Measurements from ENCODE around the gene RBM44. TPM values are rescaled to one million over a fixed set of nuclear protein-coding genes. Genes with fewer than 3 reads are reported as not detected.
A peak's percentile ranks its signal among the peaks of the same experiment; 100 is the strongest.
"Not testable (repeated sequence)": the region's sequence is repeated elsewhere in the genome, so short reads cannot be mapped to it uniquely, and the experiment has no call there.

RBM44 gene
- total RNA-seq, 2 donors from 2014 or later = 0.45 to 3.2 TPM

DNA sequence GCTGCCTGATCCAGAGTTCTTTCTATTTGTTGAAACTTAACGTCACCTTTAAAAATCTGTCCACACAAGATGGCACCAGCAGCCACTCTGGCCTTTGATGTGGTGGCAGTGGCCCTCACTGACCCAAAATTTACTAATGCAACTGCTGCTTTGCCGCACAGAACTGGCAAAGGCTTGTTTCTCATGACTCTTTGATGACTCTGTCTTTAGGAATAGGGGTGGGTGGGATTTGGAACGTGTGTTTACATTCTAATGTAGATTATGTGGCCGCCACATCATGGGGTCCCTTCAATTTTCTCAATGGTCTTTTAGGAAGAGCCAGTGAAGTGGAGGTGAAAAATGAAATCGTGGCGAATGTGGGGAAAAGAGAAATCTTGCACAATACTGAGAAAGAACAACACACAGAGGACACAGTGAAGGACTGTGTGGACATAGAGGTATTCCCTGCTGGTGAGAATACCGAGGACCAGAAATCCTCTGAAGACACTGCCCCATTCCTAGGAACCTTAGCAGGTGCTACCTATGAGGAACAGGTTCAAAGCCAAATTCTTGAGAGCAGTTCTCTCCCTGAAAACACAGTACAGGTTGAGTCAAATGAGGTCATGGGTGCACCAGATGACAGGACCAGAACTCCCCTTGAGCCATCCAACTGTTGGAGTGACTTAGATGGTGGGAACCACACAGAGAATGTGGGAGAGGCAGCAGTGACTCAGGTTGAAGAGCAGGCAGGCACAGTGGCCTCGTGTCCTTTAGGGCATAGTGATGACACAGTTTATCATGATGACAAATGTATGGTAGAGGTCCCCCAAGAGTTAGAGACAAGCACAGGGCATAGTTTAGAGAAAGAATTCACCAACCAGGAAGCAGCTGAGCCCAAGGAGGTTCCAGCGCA is 36.0 kb upstream of the RBM44 start:
- not testable (repeated sequence) for ATAC-seq; H3K4me3 Mint-ChIP-seq; DNase-seq (ENCODE audit: low spot score); H3K27me3 Mint-ChIP-seq; H3K9me3 Mint-ChIP-seq
- H3K4me1 Mint-ChIP-seq (ENCODE audit: low read depth in 2 of 2) = peaks cover 11 to 13% of the 10 kb centered on the region in 2 donors
- peak overlapping the region in 1 of 2 donors; percentile 58 for H3K27ac Mint-ChIP-seq
- peaks cover 19% of the 10 kb centered on the region for H3K36me3 Mint-ChIP-seq

DNA sequence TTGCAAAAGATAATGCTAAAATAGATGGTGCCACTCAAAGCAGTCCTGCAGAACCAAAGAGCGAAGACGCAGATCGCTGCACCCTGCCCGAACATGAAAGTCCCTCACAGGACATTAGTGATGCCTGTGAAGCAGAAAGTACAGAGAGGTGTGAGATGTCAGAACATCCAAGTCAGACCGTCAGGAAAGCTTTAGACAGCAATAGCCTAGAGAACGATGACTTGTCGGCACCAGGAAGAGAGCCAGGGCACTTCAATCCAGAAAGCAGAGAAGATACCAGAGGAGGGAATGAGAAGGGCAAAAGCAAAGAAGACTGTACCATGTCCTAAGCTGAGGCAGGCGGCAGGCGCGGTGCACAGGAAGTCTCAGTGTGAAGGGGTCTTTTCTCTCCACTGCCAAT is 34.8 kb upstream of the RBM44 start:
- DNase-seq (ENCODE audit: low spot score) = no peak
- peak overlapping the region in 1 of 2 donors; percentile 9 for H3K27ac Mint-ChIP-seq
- no peaks in the 10 kb centered on the region for H3K27me3 Mint-ChIP-seq
- H3K36me3 Mint-ChIP-seq = peaks cover 19% of the 10 kb centered on the region
- peaks cover 11 to 13% of the 10 kb centered on the region in 2 donors for H3K4me1 Mint-ChIP-seq (ENCODE audit: low read depth in 2 of 2)
- no peaks in the 10 kb centered on the region for H3K9me3 Mint-ChIP-seq
- no peak overlapping the region for H3K4me3 Mint-ChIP-seq
- no peak for ATAC-seq

DNA sequence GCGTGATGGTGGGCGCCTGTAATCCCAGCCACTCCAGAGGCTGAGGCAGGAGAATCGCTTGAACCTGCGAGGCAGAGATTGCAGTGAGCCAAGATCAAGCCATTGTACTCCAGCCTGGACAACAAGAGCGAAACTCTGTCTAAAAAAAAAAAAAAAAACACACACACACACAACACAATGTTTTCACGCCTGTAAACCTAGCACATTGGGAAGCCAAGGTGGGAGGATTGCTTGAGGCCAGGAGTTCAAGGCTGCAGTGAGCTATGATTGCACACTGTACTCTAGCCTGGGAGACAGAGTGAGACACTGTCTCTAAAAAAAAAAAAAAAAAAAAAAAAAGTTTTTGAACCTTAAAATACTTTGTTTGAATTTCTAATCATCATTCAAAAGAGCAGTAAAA is 33.5 kb upstream of the RBM44 start:
- not testable (repeated sequence) for H3K27ac Mint-ChIP-seq; ATAC-seq; DNase-seq (ENCODE audit: low spot score); H3K27me3 Mint-ChIP-seq; H3K4me3 Mint-ChIP-seq; H3K9me3 Mint-ChIP-seq
- peaks cover 9 to 13% of the 10 kb centered on the region in 2 donors for H3K4me1 Mint-ChIP-seq (ENCODE audit: low read depth in 2 of 2)
- H3K36me3 Mint-ChIP-seq = peaks cover 17% of the 10 kb centered on the region

DNA sequence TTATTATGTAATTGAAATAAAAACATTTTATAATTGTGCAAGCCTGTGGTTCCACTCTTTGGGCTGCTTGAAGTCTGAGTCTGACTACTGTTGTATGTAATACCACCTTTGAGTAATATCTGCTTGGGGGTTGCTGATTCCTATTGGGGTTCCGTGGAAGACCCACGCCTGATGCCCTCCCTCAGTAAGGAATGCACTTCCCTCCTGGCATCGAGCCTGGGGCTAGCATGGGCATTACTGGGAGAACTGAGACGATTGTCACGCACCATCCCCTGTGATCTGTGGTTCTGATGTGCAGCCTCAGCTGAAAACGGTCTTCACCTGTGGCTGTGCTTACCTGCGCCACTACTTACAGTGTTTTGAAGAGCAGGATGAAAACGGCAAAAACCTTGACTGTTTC is 32.7 kb upstream of the RBM44 start:
- Mint-ChIP-seq H3K4me3 (no peak overlapping the region), H3K36me3 (peaks cover 13% of the 10 kb centered on the region), H3K9me3 (no peaks in the 10 kb centered on the region), H3K27ac (no peak overlapping the region), H3K4me1 (ENCODE audit: low read depth in 2 of 2) (peaks cover 6 to 13% of the 10 kb centered on the region in 2 donors), H3K27me3 (no peaks in the 10 kb centered on the region)
- DNase-seq (ENCODE audit: low spot score) = no peak
- no peak for ATAC-seq

DNA sequence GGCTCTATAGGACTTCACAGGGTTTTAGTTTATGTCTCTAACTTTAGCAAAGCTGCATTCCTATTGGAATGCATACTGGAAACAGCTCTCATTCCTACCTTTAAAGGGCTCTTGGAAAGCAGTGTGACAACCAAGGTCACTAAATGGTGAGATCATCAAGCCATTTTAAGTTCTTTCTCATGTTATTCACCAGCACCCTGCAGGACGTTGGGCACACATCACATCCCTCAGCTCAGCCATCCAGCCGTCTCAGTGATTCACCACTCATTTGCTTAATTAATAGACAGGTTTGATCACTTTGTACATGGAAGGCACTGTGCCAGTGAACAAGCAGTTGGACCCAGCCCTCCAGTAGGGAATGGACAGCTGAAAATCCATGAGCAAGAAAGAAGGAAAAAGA is 32.2 kb upstream of the RBM44 start:
- Mint-ChIP-seq H3K4me3 (no peak overlapping the region), H3K27me3 (no peaks in the 10 kb centered on the region), H3K27ac (no peak overlapping the region), H3K4me1 (ENCODE audit: low read depth in 2 of 2) (peaks cover 6 to 13% of the 10 kb centered on the region in 2 donors), H3K9me3 (no peaks in the 10 kb centered on the region), H3K36me3 (peaks cover 13% of the 10 kb centered on the region)
- DNase-seq (ENCODE audit: low spot score) = no peak
- ATAC-seq = no peak

DNA sequence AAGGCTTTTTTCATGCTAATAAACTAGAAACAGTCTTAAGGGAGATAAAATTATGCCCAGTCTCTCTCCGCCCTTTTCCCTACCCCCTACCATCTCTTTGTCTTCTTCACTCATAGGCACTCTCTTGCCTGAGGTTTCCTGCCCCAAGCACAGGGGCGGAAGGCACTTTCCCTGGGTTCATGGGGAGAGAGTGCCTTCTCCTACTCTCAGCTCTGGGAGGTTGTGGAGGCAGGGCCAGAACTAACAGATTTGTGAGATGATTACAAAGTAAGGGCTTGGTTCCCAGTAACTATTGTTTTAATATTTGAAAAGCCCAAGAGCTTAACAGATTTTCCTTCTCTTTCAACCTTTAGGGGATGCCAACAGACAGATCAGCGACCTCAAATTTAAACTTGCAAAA is 26.1 kb upstream of the RBM44 start:
- ATAC-seq = no peak
- H3K4me3 Mint-ChIP-seq = no peak overlapping the region
- no peaks in the 10 kb centered on the region for H3K9me3 Mint-ChIP-seq
- H3K27ac Mint-ChIP-seq = peak overlapping the region; percentile 22 to 56
- DNase-seq (ENCODE audit: low spot score) = no peak
- no peaks in the 10 kb centered on the region for H3K27me3 Mint-ChIP-seq
- H3K4me1 Mint-ChIP-seq (ENCODE audit: low read depth in 2 of 2) = peaks cover 4 to 7% of the 10 kb centered on the region in 2 donors
- peaks cover 22% of the 10 kb centered on the region for H3K36me3 Mint-ChIP-seq

DNA sequence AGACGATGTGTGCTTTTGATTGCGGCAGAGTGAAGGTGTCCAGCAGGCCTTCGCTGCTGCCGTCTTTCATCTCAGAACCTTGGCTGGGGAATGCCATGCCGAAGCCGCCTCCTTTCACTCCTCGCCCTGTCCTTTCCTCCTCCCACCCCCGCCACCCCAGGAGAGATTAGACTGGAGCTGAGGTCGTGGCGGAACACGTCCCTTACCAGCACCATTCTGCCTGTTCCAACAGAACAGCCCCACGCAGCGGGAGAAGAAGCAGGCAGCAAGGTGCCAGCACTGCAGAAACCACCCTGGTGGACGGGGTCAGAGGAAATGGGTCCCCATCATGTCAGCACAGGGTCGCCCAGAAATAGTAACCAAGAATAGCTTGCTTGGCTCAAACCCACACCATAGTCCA is 24.8 kb upstream of the RBM44 start:
- H3K4me1 Mint-ChIP-seq (ENCODE audit: low read depth in 2 of 2) = peaks cover 4 to 7% of the 10 kb centered on the region in 2 donors
- H3K27me3 Mint-ChIP-seq = no peaks in the 10 kb centered on the region
- H3K4me3 Mint-ChIP-seq = no peak overlapping the region
- DNase-seq (ENCODE audit: low spot score) = no peak
- no peak overlapping the region for H3K27ac Mint-ChIP-seq
- ATAC-seq = no peak
- no peaks in the 10 kb centered on the region for H3K9me3 Mint-ChIP-seq
- H3K36me3 Mint-ChIP-seq = peaks cover 27% of the 10 kb centered on the region

DNA sequence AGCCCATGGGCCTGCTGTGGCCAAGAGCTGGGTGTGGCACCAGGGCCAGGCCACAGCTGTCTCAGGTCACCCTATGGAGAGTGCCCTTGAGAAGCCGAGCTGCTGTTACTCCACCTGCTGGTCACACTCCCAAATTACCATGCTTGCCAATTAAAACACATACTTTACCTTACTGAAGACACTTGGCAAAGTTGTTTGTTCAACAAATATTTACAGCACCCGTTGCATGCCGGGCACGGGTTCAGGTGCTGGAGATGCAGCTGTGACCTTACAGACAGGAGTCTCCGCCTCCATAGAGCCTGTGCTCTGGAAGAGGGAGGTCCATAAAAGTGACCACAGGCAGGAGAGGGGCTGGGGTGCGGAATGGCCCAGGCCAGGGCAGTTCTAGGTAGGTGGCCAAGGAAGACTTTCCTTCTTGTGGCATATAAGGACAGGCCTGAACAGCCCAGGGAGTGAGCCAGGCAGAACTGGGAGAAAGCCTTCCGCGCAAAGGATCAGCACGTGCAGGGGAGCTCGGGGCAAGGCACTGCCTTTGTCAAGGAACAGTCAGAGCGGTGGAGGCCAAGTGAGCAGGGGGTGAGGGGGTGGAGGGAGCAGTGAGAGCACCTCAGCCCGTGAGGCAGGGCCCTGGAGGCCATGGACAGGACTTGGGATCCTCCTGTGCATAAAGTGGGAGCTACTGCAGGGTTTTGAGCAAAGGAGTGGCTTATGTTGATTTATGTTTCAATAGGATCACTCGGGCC is 23.6 kb upstream of the RBM44 start:
- no peak overlapping the region for H3K27ac Mint-ChIP-seq
- peaks cover 32% of the 10 kb centered on the region for H3K36me3 Mint-ChIP-seq
- H3K27me3 Mint-ChIP-seq = no peaks in the 10 kb centered on the region
- ATAC-seq (peak; percentile 72 to 75), DNase-seq (ENCODE audit: low spot score) (no peak)
- H3K9me3 Mint-ChIP-seq = no peaks in the 10 kb centered on the region
- peaks cover 4 to 7% of the 10 kb centered on the region in 2 donors for H3K4me1 Mint-ChIP-seq (ENCODE audit: low read depth in 2 of 2)
- no peak overlapping the region for H3K4me3 Mint-ChIP-seq

DNA sequence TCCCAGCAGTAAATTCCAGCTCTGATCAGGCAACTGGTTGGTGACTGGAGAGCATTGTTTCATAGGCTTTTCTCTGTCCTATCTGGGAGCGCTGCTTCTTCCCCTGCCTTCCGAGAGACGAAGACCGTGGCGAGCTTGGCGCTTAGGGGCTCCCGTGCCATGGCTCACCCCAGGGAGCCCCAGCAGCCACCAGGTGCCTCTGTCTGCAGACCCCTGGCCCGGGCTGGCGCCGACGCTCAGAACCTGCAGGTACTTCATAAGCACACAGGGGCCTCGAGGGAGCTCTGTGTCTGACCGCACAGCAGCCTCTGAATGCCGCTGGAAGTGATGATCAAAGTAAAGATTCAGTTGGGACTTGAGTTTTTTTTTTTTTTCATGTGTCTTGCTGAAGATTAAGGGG is 19.1 kb upstream of the RBM44 start:
- no peak overlapping the region for H3K4me3 Mint-ChIP-seq
- peaks cover 4 to 6% of the 10 kb centered on the region in 2 donors for H3K4me1 Mint-ChIP-seq (ENCODE audit: low read depth in 2 of 2)
- ATAC-seq (no peak), DNase-seq (ENCODE audit: low spot score) (no peak)
- H3K27me3 Mint-ChIP-seq = no peaks in the 10 kb centered on the region
- H3K9me3 Mint-ChIP-seq = no peaks in the 10 kb centered on the region
- H3K36me3 Mint-ChIP-seq = peaks cover 33% of the 10 kb centered on the region
- no peak overlapping the region for H3K27ac Mint-ChIP-seq

DNA sequence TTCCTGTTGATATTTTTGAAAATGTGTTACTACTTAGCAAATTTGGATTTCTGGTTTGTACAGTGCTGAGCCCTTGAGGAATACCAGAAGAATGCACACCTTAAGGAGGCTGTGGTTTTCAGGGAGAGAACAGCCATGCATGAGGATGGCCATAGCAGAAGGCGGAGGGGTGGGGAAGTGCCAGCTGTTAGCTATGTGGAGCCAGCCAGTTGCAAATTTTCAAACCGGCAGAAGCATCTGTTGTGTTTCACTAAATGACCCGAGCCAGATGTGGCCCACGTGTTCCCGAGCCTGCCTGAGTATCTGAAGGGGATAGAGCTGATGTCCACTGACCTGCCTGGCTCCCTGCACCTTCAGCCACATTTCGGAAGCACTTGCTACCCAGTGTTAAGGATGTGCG is 16.4 kb upstream of the RBM44 start:
- Mint-ChIP-seq H3K4me1 (ENCODE audit: low read depth in 2 of 2) (peaks cover 0 to 4% of the 10 kb centered on the region in 2 donors), H3K27me3 (no peaks in the 10 kb centered on the region), H3K9me3 (peaks cover 3% of the 10 kb centered on the region), H3K27ac (no peak overlapping the region), H3K4me3 (no peak overlapping the region), H3K36me3 (peaks cover 33% of the 10 kb centered on the region)
- DNase-seq (ENCODE audit: low spot score) = no peak
- ATAC-seq = no peak

DNA sequence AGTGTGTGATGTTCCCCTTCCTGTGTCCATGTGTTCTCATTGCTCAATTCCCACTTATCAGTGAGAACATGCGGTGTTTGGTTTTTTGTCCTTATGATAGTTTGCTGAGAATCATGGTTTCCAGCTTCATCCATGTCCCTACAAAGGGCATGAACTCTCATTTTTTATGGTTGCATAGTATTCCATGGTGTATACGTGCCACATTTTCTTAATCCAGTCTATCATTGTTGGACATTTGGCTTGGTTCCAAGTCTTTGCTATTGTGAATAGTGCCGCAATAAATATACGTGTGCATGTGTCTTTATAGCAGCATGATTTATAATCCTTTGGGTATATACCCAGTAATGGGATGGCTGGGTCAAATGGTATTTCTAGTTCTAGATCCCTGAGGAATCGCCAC is 14.9 kb upstream of the RBM44 start:
- not testable (repeated sequence) for H3K4me1 Mint-ChIP-seq (ENCODE audit: low read depth in 2 of 2); H3K4me3 Mint-ChIP-seq; H3K27ac Mint-ChIP-seq; DNase-seq (ENCODE audit: low spot score); H3K27me3 Mint-ChIP-seq; H3K9me3 Mint-ChIP-seq; ATAC-seq
- peaks cover 29% of the 10 kb centered on the region for H3K36me3 Mint-ChIP-seq

DNA sequence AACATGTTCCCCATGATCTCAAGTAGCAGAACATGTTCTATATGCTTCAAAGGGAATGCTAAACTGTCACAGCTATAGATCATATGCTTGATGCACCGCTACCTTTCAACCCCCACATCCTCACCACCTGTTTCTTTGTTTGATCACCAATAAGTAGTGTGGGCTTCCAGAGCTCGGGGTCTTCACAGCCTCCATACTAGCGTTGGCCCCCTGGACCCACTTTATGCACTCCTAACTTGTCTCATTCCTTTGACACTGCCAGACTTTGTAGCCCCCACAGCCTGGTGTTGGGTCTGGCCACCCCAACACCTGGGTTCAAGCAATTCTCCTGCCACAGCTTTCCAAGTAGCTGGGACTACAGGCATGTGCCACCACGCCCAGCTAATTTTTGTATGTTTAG is 11.6 kb upstream of the RBM44 start:
- peaks cover 3% of the 10 kb centered on the region for H3K9me3 Mint-ChIP-seq
- no peak for ATAC-seq
- H3K4me3 Mint-ChIP-seq = no peak overlapping the region
- no peaks in the 10 kb centered on the region for H3K27me3 Mint-ChIP-seq
- no peak overlapping the region for H3K27ac Mint-ChIP-seq
- peaks cover 21% of the 10 kb centered on the region for H3K36me3 Mint-ChIP-seq
- H3K4me1 Mint-ChIP-seq (ENCODE audit: low read depth in 2 of 2) = peaks cover 3 to 15% of the 10 kb centered on the region in 2 donors
- no peak for DNase-seq (ENCODE audit: low spot score)

DNA sequence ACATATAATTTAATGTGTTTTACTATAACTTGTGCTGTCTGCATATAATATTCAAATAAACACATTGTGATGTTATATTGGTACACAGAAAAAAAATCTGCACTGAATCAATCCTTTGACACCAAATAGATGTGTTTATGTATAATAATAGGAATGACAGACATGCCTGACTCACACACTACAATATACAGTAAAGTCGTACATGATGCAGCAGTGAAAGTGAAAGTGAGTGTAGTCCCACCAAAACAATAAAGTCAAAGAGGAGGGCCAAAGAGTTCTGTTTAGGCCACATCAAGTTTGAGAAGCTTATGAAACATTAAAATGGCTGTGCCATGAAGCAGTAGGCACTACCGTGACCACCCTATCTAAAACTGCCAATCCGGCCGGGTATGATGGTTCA is 8.2 kb upstream of the RBM44 start:
- H3K27ac Mint-ChIP-seq = no peak overlapping the region
- DNase-seq (ENCODE audit: low spot score) (no peak), ATAC-seq (no peak)
- no peak overlapping the region for H3K4me3 Mint-ChIP-seq
- H3K36me3 Mint-ChIP-seq = peaks cover 18% of the 10 kb centered on the region
- H3K27me3 Mint-ChIP-seq = no peaks in the 10 kb centered on the region
- peaks cover 3% of the 10 kb centered on the region for H3K9me3 Mint-ChIP-seq
- H3K4me1 Mint-ChIP-seq (ENCODE audit: low read depth in 2 of 2) = peaks cover 3 to 15% of the 10 kb centered on the region in 2 donors
